Measurements from ENCODE around the gene COL19A1.

The COL19A1 gene

GRCh38 chr6:69861986-69862385, 4.4 kb upstream of the COL19A1 start:
- in situ Hi-C loops (cut with MboI; ENCODE audit: low pct_unique_long_range_greater_than_20kb, low sequenced_read_pairs, unreplicated experiment): no loop called here
- no peak for TF ChIP-seq CTCF (IDR thresholded peaks at IDR 0.05; ENCODE audit: extremely low read depth, insufficient read depth, missing control alignments)
- DNase-seq (ENCODE audit: low spot score): no peak

GRCh38 chr6:69863766-69864165, 2.6 kb upstream of the COL19A1 start:
- TF ChIP-seq CTCF (IDR thresholded peaks at IDR 0.05; ENCODE audit: extremely low read depth, insufficient read depth, missing control alignments): no peak
- no peak for DNase-seq (ENCODE audit: low spot score)
- in situ Hi-C loops (cut with MboI; ENCODE audit: low pct_unique_long_range_greater_than_20kb, low sequenced_read_pairs, unreplicated experiment): no loop called here

GRCh38 chr6:69865126-69865525, 1.2 kb upstream of the COL19A1 start:
- DNase-seq (ENCODE audit: low spot score): no peak
- in situ Hi-C loops (cut with MboI; ENCODE audit: low pct_unique_long_range_greater_than_20kb, low sequenced_read_pairs, unreplicated experiment): no loop called here
- no peak for TF ChIP-seq CTCF (IDR thresholded peaks at IDR 0.05; ENCODE audit: extremely low read depth, insufficient read depth, missing control alignments)

GRCh38 chr6:69866770-69867638, 648 bp downstream of the COL19A1 start:
- in situ Hi-C loops (cut with MboI; ENCODE audit: low pct_unique_long_range_greater_than_20kb, low sequenced_read_pairs, unreplicated experiment): no loop called here
- peak; percentile 68 for DNase-seq (ENCODE audit: low spot score)
- peak; percentile 38 for TF ChIP-seq CTCF (IDR thresholded peaks at IDR 0.05; ENCODE audit: extremely low read depth, insufficient read depth, missing control alignments)

- in situ Hi-C loops (cut with MboI; ENCODE audit: low pct_unique_long_range_greater_than_20kb, low sequenced_read_pairs, unreplicated experiment): no loop called here
- DNase-seq (ENCODE audit: low spot score): peak; percentile 21
Observed at GRCh38 chr6:69867639-69867976, 1.3 kb downstream of the COL19A1 start.

GRCh38 chr6:69868252-69868804, 2.0 kb downstream of the COL19A1 start:
- DNase-seq (ENCODE audit: low spot score): no peak
- peak; percentile 42 for TF ChIP-seq CTCF (IDR thresholded peaks at IDR 0.05; ENCODE audit: extremely low read depth, insufficient read depth, missing control alignments)
- in situ Hi-C loops (cut with MboI; ENCODE audit: low pct_unique_long_range_greater_than_20kb, low sequenced_read_pairs, unreplicated experiment): no loop called here

More at GRCh38 chr6:69867639-69867976, 1.3 kb downstream of the COL19A1 start:
- no peak for TF ChIP-seq CTCF (IDR thresholded peaks at IDR 0.05; ENCODE audit: extremely low read depth, insufficient read depth, missing control alignments)

Data from GM13977 (cell line).